K562 (cell line): ENCODE results near the gene JMJD1C. TPM values are rescaled to one million over a fixed set of nuclear protein-coding genes. Genes with fewer than 3 reads are reported as not detected.

Source experiments
- ATAC-seq: fragments of 200-7000 bp; cut with Tn5 transposase; 3 replicates; pipeline ENCODE4 v1.9.1; 2020; ENCODE audit warnings: moderate library complexity
- BruUV-seq: library from RNA; stranded (reverse); fragments of 400-500 nt; replicated peaks from 2 replicates; lab custom pipeline; 2021; lab: Mats Ljungman, UMichigan
- CTCF ChIA-PET: fragments of 300-600 bp; formaldehyde crosslinking; extraction: SDS; loops from one replicate; lab custom pipeline; 2021; ENCODE audit warnings: low intra/inter-chr PET ratio; lab: Yijun Ruan, JAX
- POLR2A ChIA-PET: fragments of 300-600, 350-650 bp; sonication (Branson Sonifier 250); formaldehyde crosslinking; extraction: SDS; loops from one replicate; lab custom pipeline; 2021; ENCODE audit warnings: antibody characterized with exemption, inconsistent platforms; lab: Yijun Ruan, JAX
- DNase-seq, 4 experiments: peaks; one replicate each; pipeline versions ENCODE4 v3.0.0 to v3.0.0-alpha.2; 2011 to 2018; ENCODE audit warnings: low spot score in 3 of 4, mixed read lengths in 3 of 4; ENCODE audit errors: extremely low read depth in 1 of 4
- FAIRE-seq: peaks from 2 replicates; lab custom pipeline; 2011; peaks lifted over from hg19 to GRCh38; lab: Jason Lieb, UNC
- H2AFZ ChIP-seq: 2 replicates; pipeline ENCODE4 v1.6.0; 2011; ENCODE audit warnings: low read depth, low read length, control low read depth, inconsistent platforms
- H3K27ac ChIP-seq: fragments of 200-600 bp; 3 replicates; pipeline ENCODE4 v1.8.0; 2011; ENCODE audit warnings: low read depth, mild to moderate bottlenecking, control low read depth, inconsistent platforms, low read length, moderate library complexity, mixed read lengths; ENCODE audit errors: extremely low read depth
- H3K27me3 ChIP-seq, 2 experiments: fragments of 300-600 bp in 1 of 2; 2 replicates in 1 of 2; 3 replicates in 1 of 2; pipeline versions ENCODE4 v1.6.0 to v1.8.0; 2011; ENCODE audit warnings: inconsistent platforms in 2 of 2, low read length in 2 of 2, mild to moderate bottlenecking in 1 of 2, mixed read lengths in 1 of 2, moderate library complexity in 1 of 2; ENCODE audit not compliant: control insufficient read depth in 2 of 2, insufficient read depth in 2 of 2
- H3K36me3 ChIP-seq: fragments of 300-600 bp; 3 replicates; pipeline ENCODE4 v1.8.0; 2011; ENCODE audit warnings: mild to moderate bottlenecking, low read length, inconsistent platforms; ENCODE audit not compliant: control insufficient read depth, insufficient read depth
- H3K4me1 ChIP-seq, 2 experiments: fragments of 200-600 bp in 1 of 2; replicated peaks in 1 of 2; 2 replicates in 1 of 2; 3 replicates in 1 of 2; pipeline versions ENCODE4 v1.5.1 to v1.8.0; 2011; ENCODE audit warnings: inconsistent platforms in 2 of 2, low read length in 2 of 2, mild to moderate bottlenecking in 1 of 2, mixed read lengths in 1 of 2, moderate library complexity in 1 of 2; ENCODE audit not compliant: control insufficient read depth in 2 of 2, insufficient read depth in 2 of 2
- H3K4me2 ChIP-seq: 2 replicates; pipeline ENCODE4 v1.6.1; 2011; ENCODE audit warnings: low read length, control low read depth, inconsistent platforms, mixed read lengths; ENCODE audit not compliant: insufficient read depth
- H3K4me3 ChIP-seq: fragments of 200-600 bp; sonication (generic), shearing (Covaris generic); 2 replicates; pipeline ENCODE4 v1.5.1; 2016; ENCODE audit warnings: control low read depth, inconsistent platforms
- H3K79me2 ChIP-seq: fragments of 200-600 bp; 3 replicates; pipeline ENCODE4 v1.8.0; 2011; ENCODE audit warnings: low read length, inconsistent platforms; ENCODE audit not compliant: control insufficient read depth, insufficient read depth
- H3K9ac ChIP-seq, 2 experiments: 2 replicates each; pipeline versions ENCODE4 v1.6.0 to v1.6.1; 2011; ENCODE audit warnings: low read depth in 2 of 2, low read length in 2 of 2, control low read depth in 1 of 2, inconsistent platforms in 1 of 2, mild to moderate bottlenecking in 1 of 2, mixed read lengths in 1 of 2; ENCODE audit not compliant: insufficient read depth in 1 of 2
- H3K9me1 ChIP-seq: one replicate; pipeline ENCODE4 v1.6.0; 2011; ENCODE audit warnings: inconsistent platforms, mild to moderate bottlenecking, low read length, moderate library complexity; ENCODE audit not compliant: control insufficient read depth, insufficient read depth
- H3K9me3 ChIP-seq: replicated peaks from 2 replicates; pipeline ENCODE4 v1.5.1; 2011; ENCODE audit warnings: low read depth, low read length, inconsistent platforms; ENCODE audit not compliant: control insufficient read depth, insufficient read depth
- H4K20me1 ChIP-seq: replicated peaks from 2 replicates; pipeline ENCODE4 v1.6.1; 2011; ENCODE audit warnings: low read length, inconsistent platforms, mixed read lengths; ENCODE audit not compliant: control insufficient read depth, insufficient read depth
- AFF4 ChIP-seq: sonication (generic); formaldehyde crosslinking; IDR thresholded peaks from 2 replicates; pipeline ENCODE4 v1.8.0; 2023; ENCODE audit warnings: mild to moderate bottlenecking, missing genetic modification reagents
- CBX3 ChIP-seq, 2 experiments: IDR thresholded peaks; 1 replicate in 1 of 2; 2 replicates in 1 of 2; pipeline ENCODE4 v1.6.1; 2012; ENCODE audit warnings: inconsistent platforms in 2 of 2, low read length in 2 of 2, borderline replicate concordance in 1 of 2, control low read depth in 1 of 2
- FOXA3 ChIP-seq, 2 experiments: fragments of 450-650 bp in 1 of 2; sonication (generic) in 1 of 2; formaldehyde crosslinking; IDR thresholded peaks in 1 of 2; conservative IDR thresholded peaks in 1 of 2; 2 replicates each; pipeline versions ENCODE4 v1.4.0 to v1.8.0; 2020 to 2022; ENCODE audit warnings: mild to moderate bottlenecking in 2 of 2, missing genetic modification reagents in 1 of 2
- PCBP2 ChIP-seq: fragments of 200-400 bp; formaldehyde crosslinking; IDR thresholded peaks from 2 replicates; pipeline ENCODE4 v1.6.1; 2018; ENCODE audit warnings: low read length, low read depth, mild to moderate bottlenecking, moderate library complexity; ENCODE audit not compliant: poor library complexity, severe bottlenecking
- RFX1 ChIP-seq: fragments of 450-650 bp; IDR thresholded peaks from 2 replicates; pipeline ENCODE4 v1.6.1; 2016; ENCODE audit warnings: mild to moderate bottlenecking, moderate library complexity
- ZNF699 ChIP-seq: fragments of 250-450 bp; sonication (Bioruptor Pico); IDR thresholded peaks from 2 replicates; pipeline ENCODE4 v1.8.0; 2021; ENCODE audit warnings: mild to moderate bottlenecking, moderate library complexity; ENCODE audit not compliant: insufficient replicate concordance
- ZNF707 ChIP-seq: fragments of 250-450 bp; sonication (Bioruptor Pico); conservative IDR thresholded peaks from 2 replicates; pipeline ENCODE4 v1.8.0; 2022; ENCODE audit warnings: inconsistent platforms, mild to moderate bottlenecking, moderate library complexity
- WGBS: fragments of 100-300 bp; shearing (Covaris generic); methylation state at CpG from one replicate; pipeline ENCODE4 v1.1.6; 2016; ENCODE audit warnings: low coverage, mixed read lengths; ENCODE audit not compliant: insufficient coverage; ENCODE audit errors: missing lambda C conversion rate; 5-methylcytosine and 5-hydroxymethylcytosine counted together
- in situ Hi-C: fragments of 300-500 bp; cut with MboI; formaldehyde crosslinking; loops from 4 replicates; pipeline ENCODE4 v1.15.0; 2018; ENCODE audit warnings: inconsistent platforms, mixed read lengths
- intact Hi-C: fragments of 100-400 bp; cut with micrococcal nuclease; formaldehyde crosslinking; loops from 2 replicates; pipeline ENCODE4 v1.14.2; 2022
- polyA plus RNA-seq, 8 experiments: library from polyadenylated mRNA; depleted of rRNA in 4 of 8; stranded (reverse) in 5 of 8; unstranded in 3 of 8; fragments of >200 nt; fragmentation: Nextera tagmentation in 2 of 8; fragmentation: Illumina TruSeq in 1 of 8; extraction: Ambion mirVana in 2 of 8; extraction: Trizol in 1 of 8; gene quantifications; 2 replicates each; pipeline versions ENCODE4 v1.2.1 to v1.2.3, GENCODE V29; 2011 to 2014; ENCODE audit warnings: inconsistent platforms in 1 of 8, missing spikeins in 1 of 8
- total RNA-seq, 7 experiments: library from RNA; depleted of rRNA in 6 of 7; stranded (reverse); fragments of >200 nt in 6 of 7; fragmentation: Illumina TruSeq in 2 of 7; extraction: Trizol in 2 of 7; gene quantifications; 2 replicates each; pipeline versions ENCODE4 v1.2.1 to v1.2.3, GENCODE V29; 2011 to 2021; ENCODE audit warnings: low replicate concordance in 1 of 7
- TF ChIP-seq, protein P1 (sequence below): sonication (generic); formaldehyde crosslinking; IDR thresholded peaks from 2 replicates; pipeline ENCODE4 v1.8.0; 2022; ENCODE audit warnings: missing genetic modification reagents, mild to moderate bottlenecking, moderate library complexity, borderline replicate concordance
- TF ChIP-seq, protein P2 (sequence below), 2 experiments: fragments of 250-450 bp in 1 of 2; fragments of 450-650 bp in 1 of 2; sonication (Bioruptor Pico) in 1 of 2; IDR thresholded peaks; 2 replicates each; pipeline versions ENCODE4 v1.6.1 to v1.8.0; 2016 to 2021; ENCODE audit warnings: mild to moderate bottlenecking in 2 of 2, moderate library complexity in 2 of 2, missing compliant biosample characterization in 1 of 2, missing genetic modification characterization in 1 of 2

The JMJD1C gene
- total and polyA plus RNA-seq, 9 of the 15 experiments (the other 6 are each of a cell fraction or from before 2014, with no cell fraction given) = 25.3 to 68.0 (median 47.2) TPM

DNA sequence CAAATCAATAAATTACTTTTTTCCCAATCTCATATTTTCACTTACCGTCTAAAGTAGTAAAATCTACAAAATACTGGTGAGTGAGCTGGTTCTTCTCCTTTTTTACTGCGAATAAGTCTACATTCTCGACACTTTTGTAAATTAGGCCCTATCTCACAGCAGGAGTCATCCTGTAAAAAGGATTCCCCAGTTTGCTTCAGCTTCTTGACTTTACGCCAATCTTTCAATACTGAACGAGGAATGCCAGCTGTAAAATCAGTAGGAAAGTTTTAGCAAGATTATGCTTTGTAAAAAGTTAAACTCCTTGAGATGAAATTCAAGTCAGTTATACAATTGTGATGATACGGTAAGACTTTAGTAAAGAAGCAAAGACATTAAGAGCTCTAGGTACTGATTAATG is 265.3 kb downstream of the JMJD1C start:
- CTCF ChIA-PET = no interaction called here
- Histone ChIP-seq H3K4me1 (no peaks in the 10 kb centered on the region), H3K36me3 (peaks cover 64% of the 10 kb centered on the region), H2AFZ (no peak overlapping the region), H3K9ac (no peak overlapping the region), H3K4me2 (no peak overlapping the region), H3K27ac (no peak overlapping the region), H3K4me3 (no peak overlapping the region), H3K9me1 (no peaks in the 10 kb centered on the region), H3K27me3 (no peaks in the 10 kb centered on the region), H3K9me3 (no peaks in the 10 kb centered on the region), H4K20me1 (no peaks in the 10 kb centered on the region), H3K79me2 (no peaks in the 10 kb centered on the region)
- no peak for FAIRE-seq
- no peak for ATAC-seq
- POLR2A ChIA-PET = interaction anchor here (1.2 to 1.6 kb wide), 3 partner anchors 10 to 20 kb away, joined by 3 to 4 read pairs (median 3); no protein-coding TSS in a partner anchor
- WGBS = 79% methylated on average over 6 of the region's 6 CpGs
- TF ChIP-seq RFX1 = no peak
- no peak for TF ChIP-seq AFF4
- TF ChIP-seq ZNF707 (CRISPR knock-in tag) = no peak
- no peak for TF ChIP-seq ZNF699 (CRISPR knock-in tag)
- TF ChIP-seq, protein P1, sequence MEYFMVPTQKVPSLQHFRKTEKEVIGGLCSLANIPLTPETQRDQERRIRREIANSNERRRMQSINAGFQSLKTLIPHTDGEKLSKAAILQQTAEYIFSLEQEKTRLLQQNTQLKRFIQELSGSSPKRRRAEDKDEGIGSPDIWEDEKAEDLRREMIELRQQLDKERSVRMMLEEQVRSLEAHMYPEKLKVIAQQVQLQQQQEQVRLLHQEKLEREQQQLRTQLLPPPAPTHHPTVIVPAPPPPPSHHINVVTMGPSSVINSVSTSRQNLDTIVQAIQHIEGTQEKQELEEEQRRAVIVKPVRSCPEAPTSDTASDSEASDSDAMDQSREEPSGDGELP (CRISPR knock-in tag) = no peak
- TF ChIP-seq CBX3 (IDR thresholded peaks at IDR 0.05; ENCODE audit: borderline replicate concordance in 1 of 2, low read length in 2 of 2) = no peak
- TF ChIP-seq PCBP2 = no peak
- TF ChIP-seq, protein P2, sequence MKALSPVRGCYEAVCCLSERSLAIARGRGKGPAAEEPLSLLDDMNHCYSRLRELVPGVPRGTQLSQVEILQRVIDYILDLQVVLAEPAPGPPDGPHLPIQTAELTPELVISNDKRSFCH (CRISPR knock-in tag; IDR thresholded peaks at IDR 0.05) = no peak
- TF ChIP-seq, protein P2 (tag; IDR thresholded peaks at IDR 0.05) = no peak
- no peak for TF ChIP-seq FOXA3 (CRISPR knock-in tag; conservative IDR thresholded peaks at IDR 0.05 in 1 of 2, IDR thresholded peaks at IDR 0.05 in 1 of 2)
- in situ Hi-C loops = loop anchor here (25.0 kb wide), 1 partner anchor 437 kb away; no protein-coding TSS in a partner anchor
- DNase-seq = no peak
- intact Hi-C loops = no loop called here
- no TSS peak for BruUV-seq
